ENCODE results near the gene DEPDC4.
"Not testable (repeated sequence)": the region's sequence is repeated elsewhere in the genome, so short reads cannot be mapped to it uniquely, and the experiment has no call there.

Gene DEPDC4

DNA sequence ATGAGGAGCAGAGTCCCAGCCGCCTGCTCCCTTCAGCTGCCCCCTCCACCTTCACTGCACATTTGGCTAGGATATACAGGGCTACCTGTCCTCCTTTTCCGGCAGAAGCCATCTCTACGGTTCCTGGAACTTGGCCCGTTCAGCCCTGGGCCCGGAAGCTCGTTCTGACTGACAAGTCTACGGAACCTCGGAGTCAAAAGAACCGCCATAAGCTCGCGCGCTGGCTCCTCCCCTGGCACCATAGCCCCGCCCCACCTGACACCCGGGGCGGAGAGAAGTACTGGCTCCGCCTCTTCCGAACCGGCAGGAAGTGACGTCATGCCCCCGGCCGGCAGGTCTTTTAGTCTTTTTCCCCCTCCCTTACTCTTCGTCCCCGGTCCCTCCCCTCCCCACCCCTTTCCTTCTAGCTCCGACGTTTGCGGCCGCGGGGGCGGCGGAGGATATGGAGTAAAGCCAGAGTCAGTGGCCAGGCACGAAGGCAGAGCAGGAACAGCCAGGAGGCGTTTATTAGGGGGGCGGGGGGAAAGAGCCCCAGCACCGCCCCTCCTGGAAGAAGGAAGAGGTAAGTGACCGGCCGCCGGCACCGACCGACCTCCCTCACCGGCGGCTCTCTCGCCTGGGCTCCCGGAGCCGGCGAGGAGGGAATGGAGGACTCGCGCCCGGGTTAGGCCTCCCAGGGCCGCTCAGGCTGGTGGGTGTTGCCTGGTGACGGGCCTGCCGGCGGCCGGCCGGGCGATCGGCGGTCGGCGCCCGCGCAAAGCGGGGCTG is at the start of gene DEPDC4, which contains the start of gene SCYL2:
Gene DEPDC4, minus strand, starts transcription at position 245 of the 768 bp plus-strand sequence. Its CDS starts 3 bp downstream, at position 242.
Gene SCYL2, plus strand, starts transcription at position 343 of the 768 bp plus-strand sequence. CDS start 15,794 bp downstream, outside the sequence.
- peak; percentile 89 to 90 for DNase-seq (ENCODE audit: low read depth in 2 of 2, low spot score in 1 of 2)

DNA sequence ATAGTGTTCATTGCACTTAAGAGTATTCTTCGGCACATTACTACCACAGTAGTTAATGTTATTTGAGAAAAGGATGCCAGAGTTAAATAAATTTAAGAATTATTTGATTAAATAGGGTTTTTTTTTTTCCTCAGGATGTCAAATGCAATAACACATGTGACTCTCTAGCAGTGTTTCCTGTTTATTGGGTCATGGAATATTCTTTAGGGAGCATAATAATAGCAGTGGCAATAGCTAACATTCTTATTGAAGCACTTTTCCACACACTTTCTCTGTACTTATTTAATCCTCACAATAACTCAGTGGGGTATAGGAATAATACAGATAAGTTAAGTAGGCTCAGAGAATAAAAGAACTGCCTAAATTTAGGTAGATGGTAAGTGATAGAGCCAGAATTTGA is 44.4 kb upstream of the DEPDC4 start:
- DNase-seq (ENCODE audit: low read depth in 2 of 2, low spot score in 1 of 2), result no peak

DNA sequence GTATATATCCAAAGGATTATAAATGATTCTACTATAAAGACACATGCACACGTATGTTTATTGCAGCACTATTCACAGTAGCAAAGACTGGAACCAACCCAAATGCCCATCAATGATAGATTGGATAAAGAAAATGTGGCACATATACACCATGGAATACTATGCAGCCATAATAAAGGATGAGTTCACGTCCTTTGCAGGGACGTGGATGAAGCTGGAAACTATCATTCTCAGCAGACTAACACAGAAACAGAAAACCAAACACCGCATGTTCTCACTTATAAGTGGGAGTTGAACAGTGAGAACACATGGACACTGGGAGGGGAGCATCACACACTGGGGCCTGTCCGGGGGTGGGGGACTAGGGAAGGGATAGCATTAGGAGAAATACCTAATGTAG is 41.3 kb upstream of the DEPDC4 start:
- not testable (repeated sequence) for DNase-seq (ENCODE audit: low read depth in 2 of 2, low spot score in 1 of 2)

DNA sequence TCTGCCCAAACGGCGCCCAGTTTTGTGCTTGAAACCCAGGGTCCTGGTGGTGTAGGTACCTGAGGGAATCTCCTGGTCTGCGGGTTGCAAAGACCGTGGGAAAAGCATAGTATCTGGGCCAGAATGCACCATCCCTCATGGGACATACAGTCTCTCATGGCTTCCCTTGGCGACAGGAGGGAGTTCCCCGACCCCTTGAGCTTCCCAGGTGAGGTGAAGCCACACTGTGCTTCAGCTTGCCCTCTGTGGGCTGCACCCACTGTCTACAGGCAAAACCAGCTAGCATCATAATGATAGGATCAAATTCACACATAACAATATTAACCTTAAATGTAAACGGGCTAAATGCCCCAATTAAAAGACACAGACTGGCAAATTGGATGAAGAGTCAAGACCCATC is 37.5 kb upstream of the DEPDC4 start:
- not testable (repeated sequence) for DNase-seq (ENCODE audit: low read depth in 2 of 2, low spot score in 1 of 2)

DNA sequence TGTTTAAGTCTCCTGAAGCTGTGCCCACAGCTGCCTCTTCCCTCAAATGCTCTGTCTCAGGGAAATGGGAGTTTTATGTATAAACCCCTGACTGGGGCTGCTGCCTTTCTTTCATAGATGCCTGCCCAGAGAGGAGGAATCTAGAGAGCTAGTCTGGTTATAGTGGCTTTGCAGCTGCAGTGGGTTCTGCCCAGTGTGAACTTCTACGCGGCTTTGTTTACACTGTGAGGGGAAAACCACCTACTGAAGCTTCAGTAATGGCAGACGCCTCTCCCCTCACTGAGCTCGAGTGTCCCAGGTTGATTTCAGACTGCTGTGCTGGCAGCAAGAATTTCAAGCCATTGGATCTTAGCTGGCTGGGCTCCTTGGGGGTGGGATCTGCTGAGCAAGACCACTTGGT is 37.0 kb upstream of the DEPDC4 start:
- DNase-seq (ENCODE audit: low read depth in 2 of 2, low spot score in 1 of 2), result no peak

DNA sequence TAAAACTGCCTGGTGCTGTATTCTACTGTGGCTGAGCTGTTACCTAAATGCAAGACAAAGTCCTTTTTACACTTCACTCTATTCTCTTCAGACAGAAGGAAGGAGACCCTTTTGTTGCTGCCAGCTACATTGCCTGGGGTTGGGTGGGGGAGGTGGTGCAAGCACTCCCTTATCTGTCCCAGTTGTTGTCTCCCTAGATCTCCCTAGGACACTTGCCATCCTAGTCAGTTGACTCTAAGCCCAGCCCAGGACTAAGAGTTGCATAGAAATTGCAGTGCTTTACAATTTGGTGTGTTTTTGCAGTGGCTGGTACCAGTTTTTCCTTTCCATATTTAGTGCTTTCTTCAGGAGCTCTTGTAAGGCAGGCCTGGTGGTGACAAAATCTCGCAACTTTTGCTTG is 35.2 kb upstream of the DEPDC4 start:
- no peak for DNase-seq (ENCODE audit: low read depth in 2 of 2, low spot score in 1 of 2)

DNA sequence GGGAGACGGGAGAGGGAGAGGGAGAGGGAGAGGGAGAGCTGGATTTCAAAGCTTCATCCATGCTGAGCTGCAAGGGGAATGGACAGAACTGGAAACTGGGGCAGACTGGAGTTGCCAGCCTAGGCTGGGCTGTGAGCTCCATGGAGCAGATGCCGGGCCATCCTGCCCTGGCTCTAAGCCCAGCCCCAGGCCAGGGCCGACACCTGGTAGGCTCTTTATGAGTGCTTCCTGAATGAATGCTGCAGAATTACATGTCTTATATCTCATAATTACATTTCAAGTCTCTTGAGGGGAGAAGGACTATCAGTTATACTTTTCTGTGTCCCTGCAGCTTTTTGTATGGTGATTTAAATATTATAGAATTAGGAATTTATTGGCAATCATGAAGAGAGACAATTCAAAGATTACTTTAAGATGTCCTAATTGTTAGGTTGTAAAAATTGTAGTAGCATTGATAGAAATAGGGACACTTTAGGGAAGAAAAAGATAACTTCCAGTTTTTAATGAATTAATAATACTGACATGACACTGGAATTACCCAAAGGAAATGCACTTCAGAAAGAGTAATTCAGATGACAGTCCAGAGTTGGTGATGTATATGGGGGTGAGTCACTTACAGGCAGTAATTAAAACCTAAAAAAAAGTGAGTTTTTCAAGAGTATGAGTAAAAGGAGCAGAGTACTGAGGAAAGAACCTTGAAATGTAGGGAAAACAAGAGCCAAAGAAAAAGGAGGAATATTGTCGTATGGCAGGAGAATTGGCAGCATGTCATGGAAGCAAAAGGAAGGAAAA is 29.1 kb upstream of the DEPDC4 start:
- DNase-seq (ENCODE audit: low read depth in 2 of 2, low spot score in 1 of 2), result no peak

DNA sequence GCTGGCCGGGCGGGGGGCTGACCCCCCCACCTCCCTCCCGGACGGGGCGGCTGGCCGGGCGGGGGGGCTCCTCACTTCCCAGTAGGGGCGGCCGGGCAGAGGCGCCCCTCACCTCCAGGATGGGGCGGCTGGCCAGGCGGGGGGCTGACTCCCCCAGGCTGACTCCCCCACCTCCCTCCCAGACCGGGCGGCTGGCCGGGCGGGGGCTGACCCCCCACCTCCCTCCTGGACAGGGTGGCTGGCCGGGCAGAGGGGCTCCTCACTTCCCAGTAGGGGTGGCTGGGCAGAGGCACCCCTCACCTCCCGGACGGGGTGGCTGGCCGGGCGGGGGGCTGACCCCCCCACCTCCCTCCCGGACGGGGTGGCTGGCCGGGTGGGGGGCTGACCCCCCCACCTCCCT is 27.5 kb upstream of the DEPDC4 start:
- DNase-seq (ENCODE audit: low read depth in 2 of 2, low spot score in 1 of 2), result not testable (repeated sequence)

DNA sequence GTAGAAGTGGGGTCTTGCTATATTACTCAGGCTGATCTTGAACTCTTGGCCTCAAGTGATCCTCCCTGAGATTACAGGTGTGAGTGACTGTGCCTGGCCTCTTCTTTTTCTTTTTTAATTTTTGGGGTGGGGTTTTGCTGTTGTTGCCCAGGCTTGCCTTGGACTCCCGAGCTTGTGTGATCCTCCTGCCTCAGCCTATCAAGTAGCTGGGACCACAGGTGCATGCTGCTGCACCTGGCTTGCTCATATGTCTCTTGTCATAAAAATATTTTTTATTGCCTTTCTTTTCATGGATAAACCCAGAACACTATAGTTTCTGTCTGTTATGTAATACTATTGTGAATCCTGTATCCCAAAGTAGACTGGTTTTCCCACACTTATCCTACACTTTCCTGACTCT is 26.1 kb upstream of the DEPDC4 start:
- DNase-seq (ENCODE audit: low read depth in 2 of 2, low spot score in 1 of 2), result no peak

DNA sequence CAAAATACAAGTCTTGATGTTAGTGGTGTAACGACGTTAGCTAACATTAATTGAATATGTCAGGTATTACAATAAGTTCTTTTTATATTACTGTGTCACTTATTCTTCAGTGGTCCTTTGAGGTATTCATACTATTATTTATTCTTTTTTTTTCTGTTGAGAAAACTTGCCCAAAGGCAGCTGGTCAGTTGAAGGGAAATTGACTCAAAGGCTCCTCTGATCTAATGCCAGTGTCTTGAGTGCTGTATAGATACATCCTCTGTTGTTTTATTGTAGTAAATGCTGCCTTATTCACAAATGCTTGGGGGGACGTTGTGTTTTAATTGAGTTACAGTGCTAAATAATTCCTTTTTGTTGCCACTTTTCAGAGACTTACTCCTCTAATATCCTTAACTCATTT is 23.1 kb upstream of the DEPDC4 start:
- no peak for DNase-seq (ENCODE audit: low read depth in 2 of 2, low spot score in 1 of 2)

DNA sequence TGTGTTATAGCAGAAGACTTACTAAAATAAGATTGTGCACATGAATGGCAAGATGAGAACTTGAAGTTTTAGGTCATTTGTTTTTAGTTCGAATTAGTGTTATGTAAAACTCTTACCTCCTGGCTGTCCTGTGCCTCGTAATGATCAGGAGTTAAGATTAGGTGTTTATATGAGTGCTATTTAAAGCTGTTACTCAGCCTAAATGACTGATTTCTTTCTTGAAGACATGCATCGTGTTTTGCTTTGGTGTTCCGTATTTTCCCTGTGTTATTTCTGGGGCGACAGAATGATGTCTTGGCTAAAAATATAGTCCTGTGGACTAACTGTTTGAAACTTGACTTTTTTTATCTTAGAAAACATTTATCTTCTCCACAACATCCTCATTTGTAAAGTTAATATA is 22.2 kb upstream of the DEPDC4 start:
- DNase-seq (ENCODE audit: low read depth in 2 of 2, low spot score in 1 of 2), result no peak

DNA sequence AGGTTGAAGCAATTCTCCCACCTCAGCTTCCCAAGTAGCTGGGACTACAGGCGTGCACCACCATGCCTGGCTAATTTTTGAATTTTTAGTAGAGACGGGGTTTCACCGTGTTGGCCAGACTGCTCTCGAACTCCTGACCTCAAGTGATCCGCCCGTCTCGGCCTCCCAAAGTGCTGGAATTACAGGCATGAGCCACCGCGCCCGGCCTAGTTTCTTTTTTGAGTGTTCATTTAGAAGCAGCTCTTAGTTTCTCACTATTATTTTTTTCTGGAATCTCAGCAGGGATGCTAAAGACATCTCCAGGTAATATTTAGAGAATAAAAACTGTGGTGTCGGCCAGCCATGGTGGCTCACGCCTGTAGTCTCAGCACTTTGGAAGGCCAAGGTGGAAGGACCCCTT is 17.7 kb upstream of the DEPDC4 start:
- DNase-seq (ENCODE audit: low read depth in 2 of 2, low spot score in 1 of 2), result not testable (repeated sequence)

DNA sequence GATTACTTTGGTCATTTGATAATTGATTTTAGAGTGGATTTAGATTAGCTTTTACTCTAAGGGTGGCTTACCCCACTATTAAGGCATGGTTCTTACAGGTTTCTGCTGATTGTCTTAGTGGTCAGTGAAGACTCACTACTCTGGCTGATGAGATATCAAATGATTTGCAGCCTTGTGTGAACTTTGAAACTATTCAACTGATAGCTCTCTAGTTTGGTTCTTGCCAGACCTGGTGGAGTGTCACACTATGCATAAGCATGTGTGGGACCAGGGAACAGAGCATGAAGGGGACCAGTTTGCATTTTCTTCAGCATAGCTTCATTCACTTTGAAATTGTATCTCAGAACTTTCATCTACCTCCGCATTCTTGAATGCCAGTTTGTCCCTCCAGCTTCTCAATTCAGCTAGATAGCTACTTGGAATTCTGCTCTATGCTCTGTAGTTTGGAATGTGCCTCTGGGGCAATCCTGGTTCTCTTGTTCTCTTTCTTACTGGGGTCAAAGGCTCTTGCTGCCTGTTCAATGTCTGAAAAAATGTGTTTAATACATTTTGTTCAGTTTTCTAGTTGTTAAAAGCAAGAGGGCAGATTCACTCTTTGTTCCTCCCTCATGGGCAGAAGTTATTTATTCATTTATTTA is 12.8 kb upstream of the DEPDC4 start:
- DNase-seq (ENCODE audit: low read depth in 2 of 2, low spot score in 1 of 2), result no peak

DNA sequence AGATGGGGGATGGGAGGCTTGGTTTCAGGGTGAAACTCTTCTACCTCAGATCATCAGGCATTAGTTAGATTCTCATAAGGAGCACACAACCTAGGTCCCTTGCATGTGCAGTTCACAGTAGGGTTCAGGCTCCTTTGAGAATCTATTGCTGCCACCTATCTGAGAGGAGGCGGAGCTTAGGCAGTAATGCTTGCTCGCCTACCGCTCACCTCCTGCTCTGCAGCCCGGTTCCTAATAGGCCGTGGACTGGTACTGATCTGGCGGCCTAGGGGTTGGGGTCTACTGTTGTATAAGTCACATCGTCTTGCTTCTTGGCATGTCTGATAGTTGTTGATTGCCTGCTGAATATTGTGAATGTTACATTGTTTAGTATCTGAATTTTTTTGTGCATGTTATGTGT is 12.3 kb upstream of the DEPDC4 start:
- no peak for DNase-seq (ENCODE audit: low read depth in 2 of 2, low spot score in 1 of 2)

DNA sequence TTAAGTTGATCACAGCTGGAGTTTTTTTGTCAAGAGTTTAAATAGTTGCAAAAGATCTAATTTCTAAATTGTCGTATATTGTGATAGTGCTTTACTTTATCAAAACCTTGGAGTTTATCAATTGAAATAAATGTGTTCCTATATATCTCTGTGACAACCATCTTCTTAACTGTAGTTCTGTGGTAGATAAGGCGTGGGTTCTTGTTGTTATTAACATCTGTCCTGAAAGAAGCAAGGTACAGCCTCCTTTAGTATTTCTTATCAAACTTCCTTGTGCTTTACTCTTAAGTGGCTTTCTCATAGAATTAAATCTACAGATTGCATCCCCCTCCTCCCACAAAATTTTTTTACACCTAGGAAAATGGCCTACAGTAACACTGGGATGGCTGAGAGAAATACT is 7.4 kb upstream of the DEPDC4 start:
- DNase-seq (ENCODE audit: low read depth in 2 of 2, low spot score in 1 of 2), result no peak

DNA sequence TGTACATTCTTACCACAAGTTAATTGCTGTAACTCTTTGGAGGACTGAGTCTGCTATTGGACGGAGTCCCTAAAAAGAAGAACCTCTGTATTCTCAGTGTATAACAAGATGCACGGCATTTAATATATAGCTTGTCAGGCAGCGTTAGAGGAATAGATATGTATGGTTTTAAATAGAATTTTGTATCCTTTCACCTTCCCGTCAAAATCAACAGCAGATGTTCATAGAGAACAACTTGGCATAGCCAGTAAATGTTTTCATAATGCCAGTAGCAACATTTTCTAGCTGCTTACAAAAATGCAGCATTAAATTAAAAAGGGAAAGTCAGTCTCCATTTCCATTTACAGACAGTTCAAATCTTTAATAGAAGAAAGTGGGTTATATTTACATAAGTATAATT is 6.9 kb upstream of the DEPDC4 start:
- no peak for DNase-seq (ENCODE audit: low read depth in 2 of 2, low spot score in 1 of 2)

DNA sequence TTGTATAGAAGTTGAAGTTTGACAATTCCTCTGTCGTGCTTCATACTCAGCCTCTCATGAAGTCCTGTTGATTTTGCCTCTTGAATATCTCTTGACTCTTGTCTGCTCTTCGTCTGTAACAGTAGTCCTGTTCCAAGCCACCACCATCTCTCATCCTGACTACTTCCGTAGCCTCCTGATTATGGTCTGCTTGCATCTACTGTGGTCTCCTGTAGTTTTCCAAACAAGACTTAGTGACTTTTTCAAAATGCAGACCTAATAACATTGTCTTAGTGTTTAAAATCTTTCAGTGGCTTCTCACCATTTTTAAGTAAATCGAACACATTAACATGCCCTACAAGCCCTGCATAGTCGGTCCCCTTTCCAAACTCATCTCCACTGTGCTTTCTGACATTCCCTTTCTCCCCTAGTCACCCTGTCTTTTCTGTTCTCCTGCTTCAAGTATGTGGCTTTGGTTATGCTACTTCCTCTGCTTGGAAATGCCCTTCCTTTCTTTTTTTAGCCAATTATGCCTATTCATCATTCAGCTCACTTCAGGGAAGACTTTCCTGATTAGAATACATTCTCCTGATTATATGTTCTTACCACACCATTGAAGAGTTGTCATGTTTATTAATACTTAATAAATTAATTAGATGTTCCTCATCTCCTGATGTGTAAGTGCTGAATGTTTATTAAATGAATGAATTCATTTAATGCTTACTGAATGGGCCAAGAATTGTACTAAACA is 2.1 kb upstream of the DEPDC4 start:
- DNase-seq (ENCODE audit: low read depth in 2 of 2, low spot score in 1 of 2), result no peak

DNA sequence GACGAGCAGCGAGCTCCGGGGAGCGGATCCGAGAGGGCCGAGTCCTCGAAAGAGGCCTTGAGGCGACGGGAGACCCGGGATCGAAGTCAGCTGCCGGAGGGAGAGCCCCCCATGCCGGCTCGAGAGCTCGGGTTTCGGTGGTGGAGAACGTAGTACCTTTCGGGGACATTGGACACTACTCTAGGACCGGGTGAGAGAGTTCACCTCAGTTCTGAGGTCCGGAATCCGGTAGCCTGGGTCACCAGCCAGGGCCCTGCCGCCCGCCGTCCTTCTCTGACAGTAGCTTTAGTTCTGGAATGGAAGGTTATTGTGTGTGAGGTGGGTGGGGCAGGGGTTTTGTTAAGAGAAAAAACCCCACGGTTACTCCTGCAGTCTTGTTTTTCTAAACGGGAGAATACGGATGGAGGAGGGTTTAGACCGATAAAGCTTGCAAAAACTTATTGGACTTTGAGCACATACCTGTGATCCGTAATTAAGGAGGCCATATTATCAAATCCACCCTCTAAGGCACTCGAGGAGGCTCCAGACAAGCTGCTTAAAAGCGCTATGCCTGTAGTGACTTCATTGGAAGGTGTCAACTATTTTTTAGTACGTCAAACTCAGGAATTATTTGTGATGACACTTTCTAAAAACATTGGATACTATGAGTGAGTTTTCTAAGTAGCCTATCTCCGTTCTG is 863 bp upstream of the DEPDC4 start:
- no peak for DNase-seq (ENCODE audit: low read depth in 2 of 2, low spot score in 1 of 2)

DNA sequence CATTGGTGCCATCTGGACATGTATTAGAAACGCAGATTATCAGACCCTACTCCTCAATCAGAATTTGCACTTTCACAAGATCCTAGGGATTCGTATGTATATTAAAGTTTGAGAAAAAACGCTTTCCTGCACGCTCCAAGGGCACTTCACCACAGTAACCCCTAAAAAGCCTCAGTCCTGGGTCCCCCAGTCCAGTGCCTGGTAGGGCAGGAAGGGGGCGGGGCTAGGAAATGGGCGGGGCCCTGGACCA is 369 bp downstream of the DEPDC4 start:
- DNase-seq (ENCODE audit: low read depth in 2 of 2, low spot score in 1 of 2), result peak; percentile 88 to 93

DNA sequence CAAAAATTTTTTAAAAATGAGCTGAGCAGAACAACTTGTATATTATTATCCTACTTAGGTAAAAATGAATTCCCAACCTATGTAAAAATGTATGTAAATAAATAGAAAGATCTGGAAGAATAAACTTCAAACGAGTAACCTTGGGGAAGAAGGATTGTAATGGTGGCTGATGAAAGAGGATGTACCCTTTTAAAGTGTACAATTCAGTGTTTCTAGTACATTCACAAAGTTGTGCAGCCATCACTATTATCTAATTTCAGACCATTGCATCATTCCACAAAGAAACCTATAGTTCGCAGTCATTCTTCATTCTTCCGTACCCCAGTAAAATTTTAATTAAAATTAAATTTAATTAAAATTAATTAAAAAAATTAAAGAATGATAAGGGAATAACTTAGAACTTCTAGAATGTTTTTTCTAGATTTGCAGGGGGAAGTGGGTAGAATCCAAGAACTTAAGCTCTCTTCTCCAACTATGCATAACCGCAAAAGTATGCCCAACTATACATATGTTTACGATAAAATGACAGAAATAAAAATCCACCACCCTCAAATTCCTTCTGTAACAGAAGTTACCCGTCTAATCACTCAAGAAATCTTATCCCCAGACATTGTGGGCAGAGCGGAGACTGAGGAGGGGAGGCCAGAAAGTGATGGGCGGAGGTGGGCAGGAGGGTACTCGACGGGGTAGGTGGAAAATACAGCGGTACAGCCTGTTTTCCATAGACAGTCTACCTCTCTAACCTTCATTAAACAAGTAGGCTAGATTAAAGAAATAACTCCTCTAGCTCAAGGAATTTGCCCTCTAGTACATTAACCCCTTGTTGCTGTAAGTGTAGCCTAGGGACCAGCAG is 921 bp downstream of the DEPDC4 start:
- DNase-seq (ENCODE audit: low read depth in 2 of 2, low spot score in 1 of 2), result no peak

All from stimulated activated CD8-positive, alpha-beta memory T cell treated with anti-CD3 and anti-CD28 coated beads, Interleukin-4, amount 100 ng/mL, for 1 hour (primary cell).